ENCODE measurements around the gene SLC27A4. TPM values are rescaled to one million over a fixed set of nuclear protein-coding genes. Genes with fewer than 3 reads are reported as not detected.

Gene SLC27A4
- polyA plus RNA-seq, 2 of the 4 experiments (the other 2 are of a cell fraction) = 14.5 to 27.0 TPM

DNA sequence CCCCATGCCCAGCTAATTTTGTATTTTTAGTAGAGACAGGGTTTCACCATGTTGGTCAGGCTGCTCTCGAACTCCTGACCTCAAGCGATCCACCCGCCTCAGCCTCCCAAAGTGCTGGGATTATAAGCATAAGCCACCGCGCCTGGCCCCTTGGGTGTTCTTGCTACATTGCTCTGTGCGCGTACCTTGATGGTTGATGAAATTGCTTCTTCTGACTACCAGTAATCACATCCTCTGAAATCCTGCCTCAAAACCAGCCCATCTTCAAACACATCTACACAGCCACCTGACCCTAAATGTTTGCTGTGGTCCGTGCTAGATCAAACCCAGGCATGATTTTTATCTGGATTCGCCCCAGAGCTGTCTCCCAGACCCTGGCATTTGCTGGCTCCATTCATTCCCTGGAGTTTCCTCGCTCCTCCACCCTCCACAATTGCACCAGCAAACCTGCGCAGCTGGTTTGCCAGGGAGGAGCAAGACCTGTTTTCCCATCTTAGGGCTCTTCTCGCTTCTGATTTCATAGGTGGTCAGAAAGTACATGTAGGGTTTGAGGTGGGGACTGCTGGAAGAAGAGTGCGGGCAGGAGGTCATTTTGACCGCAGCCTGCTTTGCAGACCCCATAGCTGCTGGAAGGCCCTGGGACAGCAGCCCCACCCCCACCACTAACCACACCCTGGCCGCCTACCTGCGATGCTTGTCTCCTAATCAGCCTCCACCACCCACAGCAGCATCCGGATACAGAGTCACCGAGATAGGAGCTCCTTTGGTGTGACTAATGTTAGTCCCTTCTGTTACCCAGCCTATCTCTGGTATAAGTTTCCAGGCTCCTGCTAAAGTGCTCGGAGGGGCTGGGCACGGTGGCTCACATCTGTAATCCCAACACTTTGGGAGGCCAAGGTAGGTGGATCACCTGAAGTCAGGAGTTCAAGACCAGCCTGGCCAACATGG lies 41.5 kb upstream of the SLC27A4 start:
- DNase-seq (ENCODE audit: low read depth in 1 of 2, low spot score in 1 of 2) (no peak), ATAC-seq (no peak), FAIRE-seq (no peak)
- WGBS (ENCODE audit: missing lambda C conversion rate) = 92% methylated on average over 20 of the region's 20 CpGs
- H3K4me2 ChIP-seq = no peak overlapping the region
- TF ChIP-seq ZFP36 (IDR thresholded peaks at IDR 0.05; ENCODE audit: borderline replicate concordance, partially characterized antibody) (no peak), ZC3H11A (IDR thresholded peaks at IDR 0.05) (no peak), JUN (IDR thresholded peaks at IDR 0.05) (no peak), EP300 (IDR thresholded peaks at IDR 0.05) (no peak), HOXB13 (CRISPR knock-in tag; IDR thresholded peaks at IDR 0.05; ENCODE audit: low read depth) (no peak), MYC (IDR thresholded peaks at IDR 0.05; ENCODE audit: borderline replicate concordance, low read length) (no peak), FOSB (CRISPR knock-in tag; IDR thresholded peaks at IDR 0.05) (no peak), POLR2AphosphoS2 (conservative IDR thresholded peaks at IDR 0.05; ENCODE audit: low read length) (no peak), HEYL (CRISPR knock-in tag; IDR thresholded peaks at IDR 0.05) (no peak), RARB (CRISPR knock-in tag; IDR thresholded peaks at IDR 0.05) (no peak), SMC3 (IDR thresholded peaks at IDR 0.05) (no peak), CBX8 (IDR thresholded peaks at IDR 0.05) (no peak), EHMT2 (IDR thresholded peaks at IDR 0.05; ENCODE audit: low read depth) (no peak), CEBPB (IDR thresholded peaks at IDR 0.05) (no peak)
- TF ChIP-seq, protein P1, sequence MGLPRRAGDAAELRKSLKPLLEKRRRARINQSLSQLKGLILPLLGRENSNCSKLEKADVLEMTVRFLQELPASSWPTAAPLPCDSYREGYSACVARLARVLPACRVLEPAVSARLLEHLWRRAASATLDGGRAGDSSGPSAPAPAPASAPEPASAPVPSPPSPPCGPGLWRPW (IDR thresholded peaks at IDR 0.05) = no peak
- TF ChIP-seq, protein P2, sequence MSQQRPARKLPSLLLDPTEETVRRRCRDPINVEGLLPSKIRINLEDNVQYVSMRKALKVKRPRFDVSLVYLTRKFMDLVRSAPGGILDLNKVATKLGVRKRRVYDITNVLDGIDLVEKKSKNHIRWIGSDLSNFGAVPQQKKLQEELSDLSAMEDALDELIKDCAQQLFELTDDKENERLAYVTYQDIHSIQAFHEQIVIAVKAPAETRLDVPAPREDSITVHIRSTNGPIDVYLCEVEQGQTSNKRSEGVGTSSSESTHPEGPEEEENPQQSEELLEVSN (IDR thresholded peaks at IDR 0.05; ENCODE audit: borderline replicate concordance, low read depth) = no peak
- POLR2A ChIA-PET = interaction anchor here (0.6 to 1.1 kb wide), 2 partner anchors 23 to 41 kb away, joined by 3 to 6 read pairs; partner anchors contain the start of genes GOLGA2, SLC27A4 and SWI5
- CTCF ChIA-PET = interaction anchor here (0.9 to 17.8 kb wide), 8 partner anchors 9 to 121 kb away, joined by 3 to 206 read pairs (median 7); partner anchors contain the start of gene CERCAM
- peaks cover 17% of the 10 kb centered on the region for H3K4me1 ChIP-seq
- H3K4me3 ChIP-seq = no peak overlapping the region
- no peak overlapping the region for H3K27ac ChIP-seq
- H3K9me3 ChIP-seq = no peaks in the 10 kb centered on the region

DNA sequence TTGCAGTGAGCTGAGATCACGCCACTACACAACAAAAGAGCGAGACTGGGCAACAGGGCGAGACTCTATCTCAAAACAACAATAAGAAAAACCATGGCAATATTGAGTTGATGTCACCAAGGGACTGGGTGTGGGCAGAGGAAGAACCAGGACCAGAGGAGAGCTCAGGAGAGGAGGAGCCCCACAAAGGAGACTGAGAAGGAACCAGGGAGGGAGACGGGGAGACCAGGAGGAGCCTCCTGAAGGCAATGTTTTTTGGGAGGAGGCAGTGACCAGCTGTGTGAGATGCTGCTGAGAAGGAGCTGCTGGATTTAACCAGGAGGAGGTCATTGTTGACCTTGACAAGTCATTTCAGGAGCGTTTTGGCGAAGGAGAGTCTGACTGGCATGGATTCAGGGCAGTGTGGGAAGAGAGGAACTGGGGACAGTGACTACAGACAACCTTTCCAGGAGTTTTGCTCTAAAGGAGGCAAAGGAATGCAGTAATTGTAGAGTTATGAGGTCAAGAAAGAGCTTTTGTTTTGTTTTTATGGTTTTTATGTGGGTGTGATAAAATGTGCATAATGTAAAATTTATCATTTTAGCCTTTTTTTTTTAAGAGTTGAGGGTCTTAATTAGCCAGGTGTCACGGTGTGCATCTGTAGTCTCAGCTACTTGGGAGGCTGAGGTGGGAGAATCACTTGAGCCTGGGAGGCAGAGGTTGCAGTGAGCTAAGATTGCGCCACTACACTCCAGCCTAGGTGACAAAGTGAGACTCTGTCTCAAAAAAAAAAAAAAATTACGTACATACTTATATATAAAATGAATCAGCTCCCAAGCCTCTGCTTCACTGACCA lies 36.0 kb upstream of the SLC27A4 start:
- peak; percentile 6 to 21; a peak in 3 of 6 replicates for ATAC-seq
- Histone ChIP-seq H3K4me3 (no peak overlapping the region), H3K9me3 (no peaks in the 10 kb centered on the region), H3K4me2 (peak overlapping the region; percentile 27; the same call in 1 of the 3 replicates), H3K27ac (peak overlapping the region in 1 of 2 experiments; percentile 93; a peak in 4 of 6 replicates), H3K4me1 (peaks cover 41% of the 10 kb centered on the region)
- ChIA-PET CTCF (interaction anchor here (0.7 to 14.8 kb wide), 10 partner anchors 8 to 331 kb away, joined by 3 to 182 read pairs (median 4); no protein-coding TSS in a partner anchor), POLR2A (interaction anchor here (0.8 to 1.2 kb wide), 4 partner anchors 9 to 332 kb away, joined by 3 to 5 read pairs (median 3); partner anchors contain the start of genes GOLGA2 and SWI5)
- 71% methylated on average over 9 of the region's 9 CpGs for WGBS (ENCODE audit: missing lambda C conversion rate)
- DNase-seq (ENCODE audit: low read depth in 1 of 2, low spot score in 1 of 2) = no peak
- no peak for FAIRE-seq
- no peak for TF ChIP-seq SMC3 (IDR thresholded peaks at IDR 0.05)
- TF ChIP-seq EP300 (IDR thresholded peaks at IDR 0.05) = no peak
- TF ChIP-seq CBX2 (IDR thresholded peaks at IDR 0.05; ENCODE audit: borderline replicate concordance, low read depth) = no peak
- TF ChIP-seq MAFK (IDR thresholded peaks at IDR 0.05; ENCODE audit: partially characterized antibody) = no peak
- TF ChIP-seq CEBPB (IDR thresholded peaks at IDR 0.05) = 0 out of 4 replicates have a peak, but pooled peaks of 1 of the 2 experiments have one; percentile 35
- no peak for TF ChIP-seq PHF8 (IDR thresholded peaks at IDR 0.05; ENCODE audit: borderline replicate concordance, low read depth)

DNA sequence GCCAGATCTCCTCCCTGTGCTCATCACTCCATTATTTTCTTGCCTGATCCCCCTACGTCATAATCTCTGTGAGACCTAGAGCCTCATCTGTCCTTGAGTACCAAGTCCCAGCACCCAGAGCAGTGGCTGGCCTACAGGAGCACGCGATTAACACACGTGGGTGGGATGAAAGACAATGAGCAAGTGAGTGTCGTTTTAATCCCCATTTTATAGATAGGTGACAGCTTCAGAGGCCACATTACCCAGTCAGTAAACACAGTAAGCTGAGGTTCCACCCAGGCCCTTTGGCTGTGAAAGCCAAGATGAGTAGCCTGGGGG lies 35.4 kb upstream of the SLC27A4 start:
- TF ChIP-seq HOXB13 (CRISPR knock-in tag; IDR thresholded peaks at IDR 0.05; ENCODE audit: low read depth) (no peak), SMC3 (IDR thresholded peaks at IDR 0.05) (no peak), CHD2 (IDR thresholded peaks at IDR 0.05; ENCODE audit: low read length, partially characterized antibody) (no peak), GATA3 (IDR thresholded peaks at IDR 0.05; ENCODE audit: borderline replicate concordance) (no peak), JUN (IDR thresholded peaks at IDR 0.05) (no peak), HEYL (CRISPR knock-in tag; IDR thresholded peaks at IDR 0.05) (no peak)
- TF ChIP-seq, protein P3, sequence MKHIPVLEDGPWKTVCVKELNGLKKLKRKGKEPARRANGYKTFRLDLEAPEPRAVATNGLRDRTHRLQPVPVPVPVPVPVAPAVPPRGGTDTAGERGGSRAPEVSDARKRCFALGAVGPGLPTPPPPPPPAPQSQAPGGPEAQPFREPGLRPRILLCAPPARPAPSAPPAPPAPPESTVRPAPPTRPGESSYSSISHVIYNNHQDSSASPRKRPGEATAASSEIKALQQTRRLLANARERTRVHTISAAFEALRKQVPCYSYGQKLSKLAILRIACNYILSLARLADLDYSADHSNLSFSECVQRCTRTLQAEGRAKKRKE (CRISPR knock-in tag; IDR thresholded peaks at IDR 0.05; ENCODE audit: low read depth) = no peak
- Histone ChIP-seq H3K27ac (peak overlapping the region in 1 of 2 experiments; percentile 93; a peak in 4 of 6 replicates), H3K4me1 (peaks cover 41% of the 10 kb centered on the region), H3K9me3 (no peaks in the 10 kb centered on the region), H3K4me3 (no peak overlapping the region), H3K4me2 (peak overlapping the region; percentile 27; the same call in 1 of the 3 replicates)
- WGBS (ENCODE audit: missing lambda C conversion rate) = 68% methylated on average over 5 of the region's 5 CpGs
- CTCF ChIA-PET = interaction anchor here (1.0 to 14.8 kb wide), 7 partner anchors 9 to 331 kb away, joined by 3 to 182 read pairs (median 7); no protein-coding TSS in a partner anchor
- DNase-seq (ENCODE audit: low read depth in 1 of 2, low spot score in 1 of 2) (no peak), FAIRE-seq (no peak), ATAC-seq (no peak)
- POLR2A ChIA-PET = interaction anchor here (0.8 to 1.1 kb wide), 2 partner anchors 29 to 331 kb away, joined by 3 to 5 read pairs; partner anchors contain the start of genes GOLGA2 and SWI5

Measured in A549 (cell line).